CD4-positive, alpha-beta T cell treated with Interleukin-17A for 1 hour (primary cell): ENCODE measurements around the gene CLDN5.

Experiments
- DNase-seq: peaks from one replicate; pipeline ENCODE4 v3.0.0-alpha.2; 2020

CLDN5 gene

GRCh38 chr22:19478901-19479354 lies 45.3 kb downstream of the CLDN5 start, which contains the start of gene UFD1:
UFD1 (minus strand) TSS chr22:19479193; CDS start chr22:19479085, 108 bp downstream.
- peak; percentile 87 for DNase-seq

- peak; percentile 24 for DNase-seq
These were observed 45.9 kb downstream of the CLDN5 start for GRCh38 chr22:19478045-19478900.

GRCh38 chr22:19477321-19478044 lies 46.7 kb downstream of the CLDN5 start:
- DNase-seq = peak; percentile 28

GRCh38 chr22:19476023-19476422 lies 48.2 kb downstream of the CLDN5 start:
- DNase-seq = no peak

DNA sequence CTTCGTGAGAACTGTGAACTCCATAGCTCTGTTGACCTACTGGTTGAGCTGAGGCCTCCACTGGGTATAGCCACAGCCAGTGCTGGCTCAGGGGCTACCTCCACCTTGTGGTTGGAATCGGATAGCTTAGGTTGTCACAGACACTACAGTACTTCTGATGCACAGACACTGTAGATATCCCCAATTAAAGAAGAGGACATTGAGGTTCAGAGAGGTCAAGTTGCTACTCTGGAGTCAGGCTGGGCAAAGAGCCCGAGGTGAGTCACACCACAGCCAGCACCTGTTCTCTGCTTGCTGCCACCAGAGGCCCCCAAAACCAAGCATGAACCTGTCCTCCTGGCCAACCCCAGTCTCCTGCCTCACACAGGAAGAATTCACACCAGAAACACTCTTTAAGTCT lies 50.6 kb downstream of the CLDN5 start:
- DNase-seq = no peak
